Thyroid gland (tissue), 4 donors: ENCODE data around the gene RECQL.

ENCODE experiments used
- POLR2A ChIP-seq, 2 donors: fragments of 450-650 bp; IDR thresholded peaks; one replicate each; pipeline ENCODE4 v1.6.1; 2017; ENCODE audit warnings: antibody characterized with exemption in 2 of 2, mild to moderate bottlenecking in 2 of 2, moderate library complexity in 1 of 2
- TF ChIP-seq, protein P1 (sequence below), 6 experiments: fragments of 200-600 bp in 3 of 6; fragments of 450-650 bp in 3 of 6; sonication (generic) in 3 of 6; IDR thresholded peaks; one replicate each; pipeline ENCODE4 v1.5.1; 2016 to 2019; ENCODE audit warnings: antibody characterized with exemption in 6 of 6, mild to moderate bottlenecking in 2 of 6, inconsistent platforms in 1 of 6, moderate library complexity in 1 of 6

DNA sequence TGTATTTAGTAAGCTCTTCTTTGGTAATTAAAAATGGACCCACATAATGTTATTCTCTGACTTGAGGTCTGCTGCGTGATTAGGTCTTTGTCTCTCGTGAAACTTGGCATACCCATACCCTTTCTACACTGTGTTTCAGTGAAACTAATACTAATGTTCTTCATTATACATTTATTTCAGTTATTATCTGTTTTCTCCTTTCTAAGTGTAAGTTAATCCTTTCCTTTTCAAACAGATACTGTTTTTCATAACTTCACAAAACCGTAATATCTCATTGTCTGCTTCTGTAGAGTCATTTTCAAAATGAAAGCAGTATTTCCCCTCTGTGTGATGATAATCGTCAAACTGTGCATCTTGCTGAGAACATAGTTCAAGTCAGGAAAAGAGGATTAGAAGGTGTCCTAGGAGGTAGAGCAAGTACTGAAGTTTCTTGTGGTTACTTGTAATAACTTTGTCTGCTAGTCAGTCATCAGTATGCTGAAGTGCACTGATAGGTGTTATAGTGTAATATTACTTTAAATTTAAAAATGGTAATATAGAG is 48.1 kb downstream of the RECQL start:
- TF ChIP-seq, protein P1, sequence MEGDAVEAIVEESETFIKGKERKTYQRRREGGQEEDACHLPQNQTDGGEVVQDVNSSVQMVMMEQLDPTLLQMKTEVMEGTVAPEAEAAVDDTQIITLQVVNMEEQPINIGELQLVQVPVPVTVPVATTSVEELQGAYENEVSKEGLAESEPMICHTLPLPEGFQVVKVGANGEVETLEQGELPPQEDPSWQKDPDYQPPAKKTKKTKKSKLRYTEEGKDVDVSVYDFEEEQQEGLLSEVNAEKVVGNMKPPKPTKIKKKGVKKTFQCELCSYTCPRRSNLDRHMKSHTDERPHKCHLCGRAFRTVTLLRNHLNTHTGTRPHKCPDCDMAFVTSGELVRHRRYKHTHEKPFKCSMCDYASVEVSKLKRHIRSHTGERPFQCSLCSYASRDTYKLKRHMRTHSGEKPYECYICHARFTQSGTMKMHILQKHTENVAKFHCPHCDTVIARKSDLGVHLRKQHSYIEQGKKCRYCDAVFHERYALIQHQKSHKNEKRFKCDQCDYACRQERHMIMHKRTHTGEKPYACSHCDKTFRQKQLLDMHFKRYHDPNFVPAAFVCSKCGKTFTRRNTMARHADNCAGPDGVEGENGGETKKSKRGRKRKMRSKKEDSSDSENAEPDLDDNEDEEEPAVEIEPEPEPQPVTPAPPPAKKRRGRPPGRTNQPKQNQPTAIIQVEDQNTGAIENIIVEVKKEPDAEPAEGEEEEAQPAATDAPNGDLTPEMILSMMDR (IDR thresholded peaks at IDR 0.05) = no peak
- TF ChIP-seq POLR2A (IDR thresholded peaks at IDR 0.05) = no peak
